GM12878 (cell line): ENCODE data around the gene TPT1. TPM values are rescaled to one million over a fixed set of nuclear protein-coding genes. Genes with fewer than 3 reads are reported as not detected.

Experiments
- ATAC-seq: fragments of 200-7000 bp; cut with Tn5 transposase; 3 replicates; pipeline ENCODE4 v1.9.1; 2020; ENCODE audit warnings: mild to moderate bottlenecking, moderate library complexity
- BruUV-seq: library from RNA; stranded (reverse); fragments of 400-500 nt; replicated peaks from 2 replicates; lab custom pipeline; 2021; lab: Mats Ljungman, UMichigan
- CTCF ChIA-PET: fragments of 300-600 bp; sonication (Branson Sonifier 250); formaldehyde crosslinking; extraction: SDS; loops from one replicate; lab custom pipeline; 2021; ENCODE audit warnings: inconsistent platforms; lab: Yijun Ruan, JAX
- POLR2A ChIA-PET: fragments of 350-600 bp; formaldehyde crosslinking; extraction: SDS; loops from one replicate; lab custom pipeline; 2021; ENCODE audit warnings: inconsistent platforms; lab: Charles Lee
- RAD21 ChIA-PET: fragments of 300-600 bp; sonication (Branson Sonifier 250); formaldehyde crosslinking; loops from one replicate; lab custom pipeline; 2023; ENCODE audit warnings: antibody characterized with exemption; ENCODE audit not compliant: unreplicated experiment; lab: Charles Lee
- SMC1A ChIA-PET: fragments of 300-600 bp; sonication (Branson Sonifier 250); formaldehyde crosslinking; loops from one replicate; lab custom pipeline; 2023; ENCODE audit not compliant: unreplicated experiment, uncharacterized antibody; lab: Charles Lee
- DNase-seq: peaks from one replicate; pipeline ENCODE4 v3.0.0-alpha.2; 2011; ENCODE audit warnings: low read depth, low spot score
- FAIRE-seq: peaks from 3 replicates; lab custom pipeline; 2011; peaks lifted over from hg19 to GRCh38; lab: Jason Lieb, UNC
- H2AFZ ChIP-seq: 2 replicates; pipeline ENCODE4 v1.6.0; 2011; ENCODE audit warnings: low read depth, low read length, control low read depth; ENCODE audit not compliant: control insufficient read depth
- H3K27ac ChIP-seq: 2 replicates; pipeline ENCODE4 v1.5.1; 2011; ENCODE audit warnings: control low read depth; ENCODE audit not compliant: control insufficient read depth, insufficient read depth
- H3K27me3 ChIP-seq, 2 experiments: replicated peaks in 1 of 2; 2 replicates each; pipeline versions ENCODE4 v1.6.0 to v1.6.1; 2011; ENCODE audit warnings: low read length in 1 of 2; ENCODE audit not compliant: control insufficient read depth in 2 of 2, insufficient read depth in 2 of 2
- H3K36me3 ChIP-seq, 2 experiments: 2 replicates each; pipeline ENCODE4 v1.5.1; 2011; ENCODE audit warnings: low read length in 1 of 2; ENCODE audit not compliant: control insufficient read depth in 2 of 2, insufficient read depth in 2 of 2
- H3K4me1 ChIP-seq: 2 replicates; pipeline ENCODE4 v1.6.1; 2011; ENCODE audit warnings: mild to moderate bottlenecking, low read length, moderate library complexity, mixed read lengths; ENCODE audit not compliant: control insufficient read depth, insufficient read depth
- H3K4me2 ChIP-seq: 2 replicates; pipeline ENCODE4 v1.6.0; 2011; ENCODE audit warnings: control low read depth; ENCODE audit not compliant: control insufficient read depth, insufficient read depth
- H3K4me3 ChIP-seq: fragments of 200-600 bp; sonication (generic); 2 replicates; pipeline ENCODE4 v1.5.1; 2016
- H3K79me2 ChIP-seq: 2 replicates; pipeline ENCODE4 v1.6.0; 2011; ENCODE audit warnings: low read length; ENCODE audit not compliant: control insufficient read depth, insufficient read depth
- H3K9ac ChIP-seq: 2 replicates; pipeline ENCODE4 v1.8.0; 2011; ENCODE audit warnings: low read length, control low read depth, mixed read lengths; ENCODE audit not compliant: control insufficient read depth, insufficient read depth
- H3K9me3 ChIP-seq: replicated peaks from 3 replicates; pipeline ENCODE4 v1.5.1; 2011; ENCODE audit warnings: mild to moderate bottlenecking, low read length; ENCODE audit not compliant: control insufficient read depth, insufficient read depth
- H4K20me1 ChIP-seq: 2 replicates; pipeline ENCODE4 v1.6.0; 2011; ENCODE audit not compliant: control insufficient read depth, insufficient read depth
- BMI1 ChIP-seq: fragments of 450-650 bp; IDR thresholded peaks from 2 replicates; pipeline ENCODE4 v1.6.1; 2016; ENCODE audit warnings: mild to moderate bottlenecking, moderate library complexity, borderline replicate concordance
- CBX5 ChIP-seq: sonication (generic); IDR thresholded peaks from 2 replicates; pipeline ENCODE4 v1.6.1; 2016; ENCODE audit warnings: low read depth, moderate library complexity, mild to moderate bottlenecking, inconsistent platforms
- GABPA ChIP-seq: IDR thresholded peaks from 2 replicates; pipeline ENCODE4 v1.6.1; 2014; ENCODE audit warnings: antibody characterized with exemption, low read depth, mild to moderate bottlenecking, inconsistent platforms
- HDAC2 ChIP-seq: fragments of 200-600 bp; sonication (generic); IDR thresholded peaks from 2 replicates; pipeline ENCODE4 v1.6.1; 2017
- HDGF ChIP-seq: fragments of 450-650 bp; IDR thresholded peaks from 2 replicates; pipeline ENCODE4 v1.6.1; 2016; ENCODE audit warnings: antibody characterized with exemption
- IKZF2 ChIP-seq, 2 experiments: fragments of 450-650 bp; IDR thresholded peaks; 2 replicates each; pipeline ENCODE4 v1.6.1; 2017; ENCODE audit warnings: mild to moderate bottlenecking in 2 of 2, moderate library complexity in 2 of 2
- IRF4 ChIP-seq: IDR thresholded peaks from 2 replicates; pipeline ENCODE4 v1.6.1; 2011; ENCODE audit warnings: low read depth, low read length
- LARP7 ChIP-seq: fragments of 450-650 bp; IDR thresholded peaks from 2 replicates; pipeline ENCODE4 v1.6.1; 2017; ENCODE audit warnings: mild to moderate bottlenecking
- PAX5 ChIP-seq: IDR thresholded peaks from 2 replicates; pipeline ENCODE4 v1.6.1; 2011; ENCODE audit warnings: low read depth, low read length, borderline replicate concordance
- PML ChIP-seq: IDR thresholded peaks from 2 replicates; pipeline ENCODE4 v1.6.1; 2012; ENCODE audit warnings: low read length, inconsistent platforms
- SMC3 ChIP-seq: IDR thresholded peaks from 2 replicates; pipeline ENCODE4 v1.6.1; 2011; ENCODE audit warnings: low read length, improper control_type of control experiment, borderline replicate concordance
- WGBS: methylation state at CpG from one replicate; pipeline ENCODE4 v1.1.6; 2016; ENCODE audit warnings: low lambda C conversion rate; ENCODE audit not compliant: insufficient replicate concordance, insufficient coverage; ENCODE audit errors: missing lambda C conversion rate; 5-methylcytosine and 5-hydroxymethylcytosine counted together
- in situ Hi-C: fragments of 300-500 bp; cut with MboI; formaldehyde crosslinking; loops from 9 replicates; pipeline ENCODE4 v1.14.3; 2018; ENCODE audit warnings: mixed read lengths
- intact Hi-C: fragments of 100-400 bp; cut with micrococcal nuclease; formaldehyde crosslinking; loops from one replicate; pipeline ENCODE4 v1.14.2; 2022; ENCODE audit not compliant: unreplicated experiment
- polyA plus RNA-seq, 11 experiments: library from polyadenylated mRNA; depleted of rRNA in 4 of 11; unstranded in 6 of 11; stranded (reverse) in 5 of 11; fragments of >200 nt; fragmentation: Nextera tagmentation in 4 of 11; fragmentation: Illumina TruSeq in 1 of 11; extraction: Ambion mirVana in 4 of 11; extraction: Trizol in 1 of 11; gene quantifications; 1 replicate in 1 of 11; 2 replicates in 10 of 11; pipeline versions ENCODE4 v1.2.1 to v1.2.3, GENCODE V29; 2011 to 2016; ENCODE audit warnings: inconsistent platforms in 2 of 11, missing spikeins in 2 of 11, low read depth in 1 of 11
- total RNA-seq, 4 experiments: library from RNA; depleted of rRNA in 3 of 4; stranded (reverse); fragments of >200 nt in 3 of 4; fragmentation: Illumina TruSeq in 1 of 4; extraction: Trizol in 1 of 4; gene quantifications; 2 replicates each; pipeline versions ENCODE4 v1.2.1 to v1.2.3, GENCODE V29; 2013 to 2021
- TF ChIP-seq, protein P1 (sequence below): IDR thresholded peaks from 2 replicates; pipeline ENCODE4 v1.6.1; 2011; ENCODE audit warnings: borderline replicate concordance, low read depth, mild to moderate bottlenecking, moderate library complexity, low read length; ENCODE audit not compliant: insufficient read depth, poor library complexity, severe bottlenecking
- TF ChIP-seq, protein P2 (sequence below): fragments of 450-650 bp; IDR thresholded peaks from 2 replicates; pipeline ENCODE4 v1.6.1; 2016; ENCODE audit warnings: mild to moderate bottlenecking
- TF ChIP-seq, protein P3 (sequence below): fragments of 450-650 bp; IDR thresholded peaks from 2 replicates; pipeline ENCODE4 v1.6.1; 2017; ENCODE audit warnings: low read depth, mild to moderate bottlenecking, moderate library complexity
- TF ChIP-seq, protein P4 (sequence below): fragments of 150-350 bp; IDR thresholded peaks from 2 replicates; pipeline ENCODE4 v1.6.1; 2016; ENCODE audit warnings: low read depth, low read length

The TPT1 gene
- total and polyA plus RNA-seq, 10 of the 15 experiments (the other 5 are each of a cell fraction or from before 2014, with no cell fraction given), result 1,038 to 5,925 (median 2,336) TPM

DNA sequence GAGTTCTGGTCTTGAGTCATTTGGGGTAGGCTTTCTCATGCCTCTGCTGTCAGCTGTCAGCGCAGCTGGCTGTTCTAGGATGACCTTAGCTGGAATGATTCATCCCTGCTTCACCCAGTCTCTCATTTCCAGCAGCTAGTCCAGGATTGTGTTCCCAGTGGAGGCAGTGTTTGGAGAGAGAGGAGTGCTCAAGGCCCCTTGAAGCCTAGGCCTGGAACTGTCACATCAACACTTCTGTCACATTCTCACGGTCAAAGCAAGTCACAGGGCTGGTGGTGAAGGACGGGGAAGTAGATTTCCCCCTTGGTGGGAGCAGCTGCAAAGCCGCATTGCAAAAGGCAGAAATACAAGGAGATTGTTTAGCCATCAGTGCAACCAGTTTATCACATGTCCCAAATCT is 15.2 kb downstream of the TPT1 start (continued):
- no peak for TF ChIP-seq LARP7

DNA sequence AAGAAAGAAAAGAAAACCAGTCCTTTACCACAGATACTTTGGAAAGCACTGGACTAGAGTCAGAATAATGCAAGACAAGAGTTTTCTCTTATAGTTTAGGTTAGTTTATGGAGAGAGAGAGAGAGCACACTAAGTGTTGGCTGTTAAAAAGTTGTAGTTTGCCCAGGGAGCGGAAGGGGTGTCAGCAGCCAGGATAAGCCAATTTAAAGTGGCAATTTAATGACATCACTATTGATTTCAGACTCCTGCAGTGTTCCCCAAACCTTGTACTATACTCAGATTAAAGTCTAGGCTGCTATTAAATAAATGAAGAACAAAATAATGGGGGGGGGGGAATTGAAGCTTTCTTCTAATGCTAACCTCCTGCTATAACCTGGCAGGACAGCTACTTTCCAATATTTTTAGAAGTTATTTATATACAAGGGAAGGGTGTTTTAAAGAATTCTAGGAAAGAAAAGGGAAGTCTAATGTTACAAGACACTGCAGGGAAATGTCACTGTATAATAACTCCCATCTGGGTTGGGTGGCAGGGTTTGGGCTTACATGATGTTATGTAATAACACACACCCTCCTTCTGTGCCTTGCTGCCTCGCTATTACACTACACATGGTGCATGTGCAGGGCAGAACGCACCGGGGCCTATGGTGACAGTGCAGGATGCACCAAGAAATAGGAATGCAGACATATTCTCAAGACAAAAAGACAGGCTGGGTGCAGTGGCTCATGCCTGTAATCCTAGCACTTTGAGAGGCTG is 19.9 kb downstream of the TPT1 start:
- intact Hi-C loops (no loop called here), in situ Hi-C loops (loop anchor here (25.0 kb wide), 1 partner anchor 834 kb away; no protein-coding TSS in a partner anchor)
- no peak overlapping the region for H3K4me3 ChIP-seq
- H3K27ac ChIP-seq, result no peak overlapping the region
- H2AFZ ChIP-seq, result no peak overlapping the region
- no peaks in the 10 kb centered on the region for H3K4me1 ChIP-seq
- H3K9me3 ChIP-seq, result no peaks in the 10 kb centered on the region
- no TSS peak for BruUV-seq
- no peaks in the 10 kb centered on the region for H3K36me3 ChIP-seq
- RAD21 ChIA-PET, result no interaction called here
- no peak for DNase-seq
- no peak overlapping the region for H3K9ac ChIP-seq
- CTCF ChIA-PET, result interaction anchor here (1.0 to 1.1 kb wide), 2 partner anchors 11 to 274 kb away, joined by 3 to 4 read pairs; no protein-coding TSS in a partner anchor
- H3K4me2 ChIP-seq, result no peak overlapping the region
- no peaks in the 10 kb centered on the region for H3K27me3 ChIP-seq
- H4K20me1 ChIP-seq, result no peaks in the 10 kb centered on the region
- SMC1A ChIA-PET, result interaction anchor here (1.3 to 1.5 kb wide), 2 partner anchors 9 to 18 kb away, joined by 3 to 4 read pairs; no protein-coding TSS in a partner anchor
- no peaks in the 10 kb centered on the region for H3K79me2 ChIP-seq
- no peak for ATAC-seq
- POLR2A ChIA-PET, result no interaction called here
- FAIRE-seq, result no peak
- WGBS, result 77% methylated on average over 4 of the region's 4 CpGs
- TF ChIP-seq PML, result no peak
- TF ChIP-seq PAX5, result no peak
- TF ChIP-seq BMI1, result no peak
- TF ChIP-seq CBX5, result no peak
- no peak for TF ChIP-seq SMC3
- no peak for TF ChIP-seq IKZF2 (IDR thresholded peaks at IDR 0.05)
- TF ChIP-seq IRF4, result no peak
- TF ChIP-seq GABPA, result no peak
- TF ChIP-seq, protein P1, sequence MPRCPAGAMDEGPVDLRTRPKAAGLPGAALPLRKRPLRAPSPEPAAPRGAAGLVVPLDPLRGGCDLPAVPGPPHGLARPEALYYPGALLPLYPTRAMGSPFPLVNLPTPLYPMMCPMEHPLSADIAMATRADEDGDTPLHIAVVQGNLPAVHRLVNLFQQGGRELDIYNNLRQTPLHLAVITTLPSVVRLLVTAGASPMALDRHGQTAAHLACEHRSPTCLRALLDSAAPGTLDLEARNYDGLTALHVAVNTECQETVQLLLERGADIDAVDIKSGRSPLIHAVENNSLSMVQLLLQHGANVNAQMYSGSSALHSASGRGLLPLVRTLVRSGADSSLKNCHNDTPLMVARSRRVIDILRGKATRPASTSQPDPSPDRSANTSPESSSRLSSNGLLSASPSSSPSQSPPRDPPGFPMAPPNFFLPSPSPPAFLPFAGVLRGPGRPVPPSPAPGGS, result no peak
- TF ChIP-seq, protein P2, sequence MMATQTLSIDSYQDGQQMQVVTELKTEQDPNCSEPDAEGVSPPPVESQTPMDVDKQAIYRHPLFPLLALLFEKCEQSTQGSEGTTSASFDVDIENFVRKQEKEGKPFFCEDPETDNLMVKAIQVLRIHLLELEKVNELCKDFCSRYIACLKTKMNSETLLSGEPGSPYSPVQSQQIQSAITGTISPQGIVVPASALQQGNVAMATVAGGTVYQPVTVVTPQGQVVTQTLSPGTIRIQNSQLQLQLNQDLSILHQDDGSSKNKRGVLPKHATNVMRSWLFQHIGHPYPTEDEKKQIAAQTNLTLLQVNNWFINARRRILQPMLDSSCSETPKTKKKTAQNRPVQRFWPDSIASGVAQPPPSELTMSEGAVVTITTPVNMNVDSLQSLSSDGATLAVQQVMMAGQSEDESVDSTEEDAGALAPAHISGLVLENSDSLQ, result no peak
- TF ChIP-seq HDAC2, result no peak
- TF ChIP-seq, protein P3, sequence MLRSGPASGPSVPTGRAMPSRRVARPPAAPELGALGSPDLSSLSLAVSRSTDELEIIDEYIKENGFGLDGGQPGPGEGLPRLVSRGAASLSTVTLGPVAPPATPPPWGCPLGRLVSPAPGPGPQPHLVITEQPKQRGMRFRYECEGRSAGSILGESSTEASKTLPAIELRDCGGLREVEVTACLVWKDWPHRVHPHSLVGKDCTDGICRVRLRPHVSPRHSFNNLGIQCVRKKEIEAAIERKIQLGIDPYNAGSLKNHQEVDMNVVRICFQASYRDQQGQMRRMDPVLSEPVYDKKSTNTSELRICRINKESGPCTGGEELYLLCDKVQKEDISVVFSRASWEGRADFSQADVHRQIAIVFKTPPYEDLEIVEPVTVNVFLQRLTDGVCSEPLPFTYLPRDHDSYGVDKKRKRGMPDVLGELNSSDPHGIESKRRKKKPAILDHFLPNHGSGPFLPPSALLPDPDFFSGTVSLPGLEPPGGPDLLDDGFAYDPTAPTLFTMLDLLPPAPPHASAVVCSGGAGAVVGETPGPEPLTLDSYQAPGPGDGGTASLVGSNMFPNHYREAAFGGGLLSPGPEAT, result no peak
- TF ChIP-seq HDGF, result no peak
- TF ChIP-seq, protein P4, sequence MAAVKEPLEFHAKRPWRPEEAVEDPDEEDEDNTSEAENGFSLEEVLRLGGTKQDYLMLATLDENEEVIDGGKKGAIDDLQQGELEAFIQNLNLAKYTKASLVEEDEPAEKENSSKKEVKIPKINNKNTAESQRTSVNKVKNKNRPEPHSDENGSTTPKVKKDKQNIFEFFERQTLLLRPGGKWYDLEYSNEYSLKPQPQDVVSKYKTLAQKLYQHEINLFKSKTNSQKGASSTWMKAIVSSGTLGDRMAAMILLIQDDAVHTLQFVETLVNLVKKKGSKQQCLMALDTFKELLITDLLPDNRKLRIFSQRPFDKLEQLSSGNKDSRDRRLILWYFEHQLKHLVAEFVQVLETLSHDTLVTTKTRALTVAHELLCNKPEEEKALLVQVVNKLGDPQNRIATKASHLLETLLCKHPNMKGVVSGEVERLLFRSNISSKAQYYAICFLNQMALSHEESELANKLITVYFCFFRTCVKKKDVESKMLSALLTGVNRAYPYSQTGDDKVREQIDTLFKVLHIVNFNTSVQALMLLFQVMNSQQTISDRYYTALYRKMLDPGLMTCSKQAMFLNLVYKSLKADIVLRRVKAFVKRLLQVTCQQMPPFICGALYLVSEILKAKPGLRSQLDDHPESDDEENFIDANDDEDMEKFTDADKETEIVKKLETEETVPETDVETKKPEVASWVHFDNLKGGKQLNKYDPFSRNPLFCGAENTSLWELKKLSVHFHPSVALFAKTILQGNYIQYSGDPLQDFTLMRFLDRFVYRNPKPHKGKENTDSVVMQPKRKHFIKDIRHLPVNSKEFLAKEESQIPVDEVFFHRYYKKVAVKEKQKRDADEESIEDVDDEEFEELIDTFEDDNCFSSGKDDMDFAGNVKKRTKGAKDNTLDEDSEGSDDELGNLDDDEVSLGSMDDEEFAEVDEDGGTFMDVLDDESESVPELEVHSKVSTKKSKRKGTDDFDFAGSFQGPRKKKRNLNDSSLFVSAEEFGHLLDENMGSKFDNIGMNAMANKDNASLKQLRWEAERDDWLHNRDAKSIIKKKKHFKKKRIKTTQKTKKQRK, result no peak
